Left lobe of liver (tissue), 2 donors: ENCODE measurements around the gene MS4A18. TPM values are rescaled to one million over a fixed set of nuclear protein-coding genes. Genes with fewer than 3 reads are reported as not detected.

Source experiments
- ATAC-seq: fragments of 200-7000 bp; cut with Tn5 transposase; one replicate; pipeline ENCODE4 v1.9.1; 2020; ENCODE audit warnings: mild to moderate bottlenecking, moderate library complexity
- DNase-seq: peaks from one replicate; pipeline ENCODE4 v3.0.0-alpha.2; 2020; ENCODE audit warnings: low spot score
- total RNA-seq: library from RNA; stranded (reverse); gene quantifications from one replicate; pipeline ENCODE4 v1.2.1, GENCODE V29; 2021
- donor health status: DM: no; HTN: no; CAD: no; lungs with moderate emphysema.
- donor health status: DM: no; HTN: yes; CAD: no.

Gene MS4A18
- total RNA-seq, 1 donor from 2014 or later = not detected

- ATAC-seq (no peak), DNase-seq (no peak)
These were observed 40.4 kb downstream of the MS4A18 start for GRCh38 chr11:60764879-60765278.

GRCh38 chr11:60765355-60765754, 40.8 kb downstream of the MS4A18 start:
- no peak for DNase-seq
- ATAC-seq = no peak

GRCh38 chr11:60766547-60766946, 42.0 kb downstream of the MS4A18 start:
- DNase-seq = no peak

GRCh38 chr11:60767388-60767811, 42.9 kb downstream of the MS4A18 start:
- DNase-seq = no peak

More at GRCh38 chr11:60766547-60766946, 42.0 kb downstream of the MS4A18 start:
- ATAC-seq = no peak

GRCh38 chr11:60768202-60768601, 43.7 kb downstream of the MS4A18 start:
- DNase-seq = no peak
- ATAC-seq = no peak

More at GRCh38 chr11:60767388-60767811, 42.9 kb downstream of the MS4A18 start:
- ATAC-seq = peak; percentile 21

- DNase-seq (no peak), ATAC-seq (no peak)
These were observed 44.8 kb downstream of the MS4A18 start for GRCh38 chr11:60769273-60769672.

- DNase-seq = no peak
- no peak for ATAC-seq
These were observed 45.3 kb downstream of the MS4A18 start for GRCh38 chr11:60769811-60770210.

GRCh38 chr11:60771146-60771545, 46.6 kb downstream of the MS4A18 start:
- ATAC-seq (no peak), DNase-seq (no peak)

GRCh38 chr11:60771879-60772525, 47.5 kb downstream of the MS4A18 start:
- DNase-seq (no peak), ATAC-seq (no peak)

GRCh38 chr11:60772666-60773065, 48.1 kb downstream of the MS4A18 start:
- DNase-seq (no peak), ATAC-seq (no peak)

- no peak for DNase-seq
- no peak for ATAC-seq
These were observed 50.2 kb downstream of the MS4A18 start for GRCh38 chr11:60774726-60775125.

- peak; percentile 72 for DNase-seq
- peak; percentile 98 for ATAC-seq
These were observed 51.0 kb downstream of the MS4A18 start for GRCh38 chr11:60775420-60775961.

- ATAC-seq (no peak), DNase-seq (no peak)
These were observed 51.6 kb downstream of the MS4A18 start for GRCh38 chr11:60776167-60776566.

- ATAC-seq = no peak
- no peak for DNase-seq
These were observed 52.6 kb downstream of the MS4A18 start for GRCh38 chr11:60777106-60777505.

- no peak for ATAC-seq
- DNase-seq = no peak
These were observed 53.1 kb downstream of the MS4A18 start for GRCh38 chr11:60777572-60777971.

- ATAC-seq (no peak), DNase-seq (no peak)
These were observed 55.5 kb downstream of the MS4A18 start for GRCh38 chr11:60780065-60780464.

- no peak for ATAC-seq
- DNase-seq = no peak
These were observed 56.3 kb downstream of the MS4A18 start for GRCh38 chr11:60780774-60781173.

GRCh38 chr11:60781286-60781980, 56.9 kb downstream of the MS4A18 start:
- no peak for DNase-seq

GRCh38 chr11:60781981-60782316, 57.4 kb downstream of the MS4A18 start:
- ATAC-seq (no peak), DNase-seq (no peak)

More at GRCh38 chr11:60781286-60781980, 56.9 kb downstream of the MS4A18 start:
- no peak for ATAC-seq

GRCh38 chr11:60782393-60783140, 58.0 kb downstream of the MS4A18 start:
- no peak for DNase-seq

GRCh38 chr11:60783141-60783484, 58.6 kb downstream of the MS4A18 start:
- DNase-seq (no peak), ATAC-seq (no peak)

More at GRCh38 chr11:60782393-60783140, 58.0 kb downstream of the MS4A18 start:
- ATAC-seq = no peak

- DNase-seq = no peak
- no peak for ATAC-seq
These were observed 59.4 kb downstream of the MS4A18 start for GRCh38 chr11:60783911-60784310.
